ENCODE measurements around the gene CIP2A. TPM values are rescaled to one million over a fixed set of nuclear protein-coding genes. Genes with fewer than 3 reads are reported as not detected.
"Not testable (repeated sequence)": the region's sequence is repeated elsewhere in the genome, so short reads cannot be mapped to it uniquely, and the experiment has no call there.

The CIP2A gene
- total RNA-seq, 1 experiment from 2014 or later, result 26.9 TPM

- H3K4me3 Mint-ChIP-seq (ENCODE audit: unreplicated experiment), result no peak overlapping the region
- no peaks in the 10 kb centered on the region for H3K4me1 Mint-ChIP-seq (ENCODE audit: low read depth, unreplicated experiment)
- intact Hi-C loops (cut with micrococcal nuclease; ENCODE audit: unreplicated experiment), result no loop called here
- Histone ChIP-seq H3K4me3 (ENCODE audit: low read depth, low read length) (no peak overlapping the region), H3K27me3 (replicated peaks; ENCODE audit: control insufficient read depth, insufficient read depth, low read length) (no peaks in the 10 kb centered on the region), H3K4me1 (no peaks in the 10 kb centered on the region), H3K9me3 (no peaks in the 10 kb centered on the region), H3K36me3 (ENCODE audit: control insufficient read depth, insufficient read depth, low read length) (no peaks in the 10 kb centered on the region; the same call in 1 of the 2 replicates)
- no peaks in the 10 kb centered on the region for H3K36me3 Mint-ChIP-seq (ENCODE audit: insufficient read depth, unreplicated experiment)
- BruUV-seq (replicated peaks), result no TSS peak
- POLR2A ChIA-PET, result no interaction called here
- CTCF ChIA-PET, result no interaction called here
- TF ChIP-seq CTCF (IDR thresholded peaks at IDR 0.05; ENCODE audit: insufficient read depth in 1 of 2, low read depth in 1 of 2, low read length in 1 of 2, severe bottlenecking in 1 of 2, unreplicated experiment in 1 of 2), result no peak
- no peaks in the 10 kb centered on the region for H3K27me3 Mint-ChIP-seq (ENCODE audit: insufficient read depth, unreplicated experiment)
- H3K27ac Mint-ChIP-seq (ENCODE audit: unreplicated experiment), result no peak overlapping the region
- no peak for DNase-seq
- no peaks in the 10 kb centered on the region for H3K9me3 Mint-ChIP-seq (ENCODE audit: unreplicated experiment)
Measured at GRCh38 chr3:108620250-108620649, 31.0 kb upstream of the CIP2A start.

- H3K4me1 Mint-ChIP-seq (ENCODE audit: low read depth, unreplicated experiment); intact Hi-C loops (cut with micrococcal nuclease; ENCODE audit: unreplicated experiment); BruUV-seq (replicated peaks); H3K4me3 ChIP-seq (ENCODE audit: low read depth, low read length); H3K36me3 Mint-ChIP-seq (ENCODE audit: insufficient read depth, unreplicated experiment); H3K27me3 Mint-ChIP-seq (ENCODE audit: insufficient read depth, unreplicated experiment); H3K9me3 Mint-ChIP-seq (ENCODE audit: unreplicated experiment); H3K4me1 ChIP-seq; CTCF ChIA-PET; H3K27ac Mint-ChIP-seq (ENCODE audit: unreplicated experiment); H3K9me3 ChIP-seq; H3K4me3 Mint-ChIP-seq (ENCODE audit: unreplicated experiment); DNase-seq; POLR2A ChIA-PET; H3K27me3 ChIP-seq (replicated peaks; ENCODE audit: control insufficient read depth, insufficient read depth, low read length); H3K36me3 ChIP-seq (ENCODE audit: control insufficient read depth, insufficient read depth, low read length): not testable (repeated sequence)
Measured at GRCh38 chr3:108616090-108616489, 26.9 kb upstream of the CIP2A start.

- Mint-ChIP-seq H3K27ac (ENCODE audit: unreplicated experiment) (no peak overlapping the region), H3K4me1 (ENCODE audit: low read depth, unreplicated experiment) (no peaks in the 10 kb centered on the region), H3K9me3 (ENCODE audit: unreplicated experiment) (no peaks in the 10 kb centered on the region), H3K36me3 (ENCODE audit: insufficient read depth, unreplicated experiment) (peaks cover 11% of the 10 kb centered on the region), H3K27me3 (ENCODE audit: insufficient read depth, unreplicated experiment) (no peaks in the 10 kb centered on the region), H3K4me3 (ENCODE audit: unreplicated experiment) (no peak overlapping the region)
- intact Hi-C loops (cut with micrococcal nuclease; ENCODE audit: unreplicated experiment), result no loop called here
- no peaks in the 10 kb centered on the region for H3K9me3 ChIP-seq
- H3K27me3 ChIP-seq (replicated peaks; ENCODE audit: control insufficient read depth, insufficient read depth, low read length), result no peaks in the 10 kb centered on the region
- CTCF ChIA-PET, result no interaction called here
- DNase-seq, result no peak
- H3K4me3 ChIP-seq (ENCODE audit: low read depth, low read length), result no peak overlapping the region
- H3K36me3 ChIP-seq (ENCODE audit: control insufficient read depth, insufficient read depth, low read length), result no peaks in the 10 kb centered on the region
- TF ChIP-seq CTCF (IDR thresholded peaks at IDR 0.05; ENCODE audit: insufficient read depth in 1 of 2, low read depth in 1 of 2, low read length in 1 of 2, severe bottlenecking in 1 of 2, unreplicated experiment in 1 of 2), result no peak
- no TSS peak for BruUV-seq (replicated peaks)
- H3K4me1 ChIP-seq, result no peaks in the 10 kb centered on the region
- POLR2A ChIA-PET, result no interaction called here
Measured at GRCh38 chr3:108610651-108611050, 21.4 kb upstream of the CIP2A start.

- Mint-ChIP-seq H3K27me3 (ENCODE audit: insufficient read depth, unreplicated experiment) (no peaks in the 10 kb centered on the region), H3K4me3 (ENCODE audit: unreplicated experiment) (no peak overlapping the region), H3K27ac (ENCODE audit: unreplicated experiment) (no peak overlapping the region), H3K4me1 (ENCODE audit: low read depth, unreplicated experiment) (peaks cover under 1% of the 10 kb centered on the region), H3K36me3 (ENCODE audit: insufficient read depth, unreplicated experiment) (peaks cover 6% of the 10 kb centered on the region), H3K9me3 (ENCODE audit: unreplicated experiment) (no peaks in the 10 kb centered on the region)
- no peak overlapping the region for H3K4me3 ChIP-seq (ENCODE audit: low read depth, low read length)
- ChIA-PET POLR2A (no interaction called here), CTCF (no interaction called here)
- H3K27me3 ChIP-seq (replicated peaks; ENCODE audit: control insufficient read depth, insufficient read depth, low read length), result no peaks in the 10 kb centered on the region
- no peak for DNase-seq
- intact Hi-C loops (cut with micrococcal nuclease; ENCODE audit: unreplicated experiment), result no loop called here
- no TSS peak for BruUV-seq (replicated peaks)
- peaks cover 3% of the 10 kb centered on the region for H3K4me1 ChIP-seq
- H3K36me3 ChIP-seq (ENCODE audit: control insufficient read depth, insufficient read depth, low read length), result no peaks in the 10 kb centered on the region
- no peaks in the 10 kb centered on the region for H3K9me3 ChIP-seq
- no peak for TF ChIP-seq CTCF (IDR thresholded peaks at IDR 0.05; ENCODE audit: insufficient read depth in 1 of 2, low read depth in 1 of 2, low read length in 1 of 2, severe bottlenecking in 1 of 2, unreplicated experiment in 1 of 2)
Measured at GRCh38 chr3:108608750-108609149, 19.5 kb upstream of the CIP2A start.

Measured in Caco-2 (cell line).